SK-N-SH (cell line): ENCODE results near the gene SIX6. TPM values are rescaled to one million over a fixed set of nuclear protein-coding genes. Genes with fewer than 3 reads are reported as not detected.
A peak's percentile ranks its signal among the peaks of the same experiment; 100 is the strongest.

Experiments used
- CTCF ChIA-PET: fragments of 300-600, 350-600 bp; formaldehyde crosslinking; extraction: SDS; loops from one replicate; lab custom pipeline; 2021; lab: Yijun Ruan, JAX
- POLR2A ChIA-PET: fragments of 350-600 bp; sonication (Branson Sonifier 250); formaldehyde crosslinking; extraction: SDS; loops from one replicate; lab custom pipeline; 2020; ENCODE audit warnings: antibody characterized with exemption, inconsistent platforms; lab: Yijun Ruan, JAX
- DNase-seq: peaks from one replicate; pipeline ENCODE4 v3.0.0; 2012
- H2AFZ ChIP-seq: fragments of 200-600 bp; sonication (generic); 2 replicates; pipeline ENCODE4 v1.8.1; 2016; ENCODE audit warnings: antibody characterized with exemption, mild to moderate bottlenecking, low read depth
- H3F3A ChIP-seq: fragments of 200-600 bp; sonication (generic); replicated peaks from 2 replicates; pipeline ENCODE3; 2016; ENCODE audit warnings: antibody characterized with exemption, mild to moderate bottlenecking; ENCODE audit not compliant: insufficient read depth
- H3K27ac ChIP-seq, 2 experiments: fragments of 200-500 bp in 1 of 2; fragments of 200-600 bp in 1 of 2; sonication (Bioruptor generic) in 1 of 2; sonication (generic), shearing (Covaris generic) in 1 of 2; 2 replicates each; pipeline versions ENCODE4 v1.5.1 to v1.6.1; 2014 to 2016; ENCODE audit warnings: low read depth in 2 of 2, inconsistent platforms in 1 of 2, low read length in 1 of 2, mild to moderate bottlenecking in 1 of 2, mixed read lengths in 1 of 2
- H3K27me3 ChIP-seq: fragments of 200-600 bp; sonication (generic), shearing (Covaris generic); 2 replicates; pipeline ENCODE4 v1.6.1; 2016; ENCODE audit warnings: mixed run types; ENCODE audit not compliant: insufficient read depth
- H3K36me3 ChIP-seq, 2 experiments: fragments of 200-500 bp in 1 of 2; fragments of 200-600 bp in 1 of 2; sonication (Bioruptor generic) in 1 of 2; sonication (generic) in 1 of 2; replicated peaks in 1 of 2; 2 replicates each; pipeline versions ENCODE3 to v1.5.1; 2014 to 2016; ENCODE audit warnings: low read length in 1 of 2, mild to moderate bottlenecking in 1 of 2; ENCODE audit not compliant: insufficient read depth in 2 of 2, control insufficient read depth in 1 of 2
- H3K4me1 ChIP-seq, 2 experiments: fragments of 200-500 bp in 1 of 2; fragments of 200-600 bp in 1 of 2; sonication (Bioruptor generic) in 1 of 2; sonication (generic), shearing (Covaris generic) in 1 of 2; 2 replicates each; pipeline versions ENCODE4 v1.5.1 to v1.6.1; 2014 to 2016; ENCODE audit warnings: low read depth in 1 of 2, low read length in 1 of 2, mixed run types in 1 of 2; ENCODE audit not compliant: insufficient read depth in 2 of 2, control insufficient read depth in 1 of 2
- H3K4me2 ChIP-seq: fragments of 200-600 bp; sonication (generic), shearing (Covaris generic); 2 replicates; pipeline ENCODE4 v1.6.1; 2017; ENCODE audit warnings: mixed run types
- H3K4me3 ChIP-seq, 2 experiments: fragments of 200-500 bp in 1 of 2; fragments of 200-600 bp in 1 of 2; sonication (Bioruptor generic) in 1 of 2; sonication (generic), shearing (Covaris generic) in 1 of 2; 2 replicates each; pipeline versions ENCODE4 v1.5.1 to v1.8.1; 2014 to 2016; ENCODE audit warnings: low read depth in 2 of 2, inconsistent platforms in 1 of 2, low read length in 1 of 2, mild to moderate bottlenecking in 1 of 2, mixed read lengths in 1 of 2, moderate library complexity in 1 of 2
- H3K79me2 ChIP-seq: fragments of 200-600 bp; sonication (generic); 2 replicates; pipeline ENCODE4 v1.8.1; 2017; ENCODE audit warnings: mild to moderate bottlenecking; ENCODE audit not compliant: insufficient read depth
- H3K9ac ChIP-seq: fragments of 200-600 bp; sonication (generic); 2 replicates; pipeline ENCODE4 v1.6.1; 2017; ENCODE audit warnings: mixed run types
- H3K9me2 ChIP-seq: fragments of 200-600 bp; sonication (generic); 2 replicates; pipeline ENCODE4 v1.6.1; 2017; ENCODE audit warnings: mixed run types
- H3K9me3 ChIP-seq: fragments of 200-600 bp; sonication (generic); 2 replicates; pipeline ENCODE4 v1.6.1; 2017; ENCODE audit warnings: mixed run types, mild to moderate bottlenecking, moderate library complexity
- H4K20me1 ChIP-seq: fragments of 200-600 bp; sonication (generic); 2 replicates; pipeline ENCODE4 v1.6.1; 2017; ENCODE audit warnings: mild to moderate bottlenecking, mixed run types; ENCODE audit not compliant: insufficient read depth
- ELF1 ChIP-seq: IDR thresholded peaks from 2 replicates; pipeline ENCODE4 v1.4.0; 2012
- EZH2phosphoT487 ChIP-seq: fragments of 200-600 bp; sonication (generic); IDR thresholded peaks from 2 replicates; pipeline ENCODE4 v1.6.1; 2017; ENCODE audit warnings: low read depth, mixed run types, mild to moderate bottlenecking, antibody characterized with exemption, moderate library complexity, borderline replicate concordance
- FOSL2 ChIP-seq: IDR thresholded peaks from 2 replicates; pipeline ENCODE4 v1.4.0; 2012; ENCODE audit warnings: low read depth, mild to moderate bottlenecking, moderate library complexity, borderline replicate concordance
- GABPA ChIP-seq: IDR thresholded peaks from 2 replicates; pipeline ENCODE4 v1.4.0; 2012; ENCODE audit warnings: low read depth, mild to moderate bottlenecking
- IRF3 ChIP-seq: fragments of 150-350 bp; IDR thresholded peaks from 2 replicates; pipeline ENCODE4 v1.6.1; 2016; ENCODE audit warnings: mild to moderate bottlenecking, low read depth, low read length
- MXI1 ChIP-seq: IDR thresholded peaks from 2 replicates; pipeline ENCODE4 v1.6.1; 2012; ENCODE audit warnings: mild to moderate bottlenecking, low read depth, low read length, improper control_type of control experiment
- NFIC ChIP-seq: IDR thresholded peaks from 2 replicates; pipeline ENCODE4 v1.4.0; 2012; ENCODE audit warnings: borderline replicate concordance
- RAD21 ChIP-seq: IDR thresholded peaks from 2 replicates; pipeline ENCODE4 v1.6.1; 2012; ENCODE audit warnings: mild to moderate bottlenecking, low read length
- SMC3 ChIP-seq: IDR thresholded peaks from 2 replicates; pipeline ENCODE4 v1.6.1; 2012; ENCODE audit warnings: low read depth, low read length, improper control_type of control experiment
- TAF1 ChIP-seq: IDR thresholded peaks from 2 replicates; pipeline ENCODE4 v1.6.1; 2012; ENCODE audit warnings: low read depth, mild to moderate bottlenecking, low read length, moderate library complexity, borderline replicate concordance
- TCF12 ChIP-seq: IDR thresholded peaks from 2 replicates; pipeline ENCODE4 v1.4.0; 2012
- TEAD4 ChIP-seq: IDR thresholded peaks from 2 replicates; pipeline ENCODE4 v1.4.0; 2012; ENCODE audit warnings: mild to moderate bottlenecking, borderline replicate concordance; ENCODE audit not compliant: insufficient read depth
- USF1 ChIP-seq: IDR thresholded peaks from 2 replicates; pipeline ENCODE4 v1.4.0; 2012; ENCODE audit warnings: low read depth, borderline replicate concordance
- YY1 ChIP-seq: IDR thresholded peaks from 2 replicates; pipeline ENCODE4 v1.4.0; 2012; ENCODE audit warnings: low read depth, mild to moderate bottlenecking
- WGBS: methylation state at CpG from one replicate; pipeline ENCODE4 v1.1.6; 2017; ENCODE audit warnings: low lambda C conversion rate; 5-methylcytosine and 5-hydroxymethylcytosine counted together
- polyA plus RNA-seq, 3 experiments: library from polyadenylated mRNA; depleted of rRNA; stranded (reverse); fragments of >200 nt; gene quantifications; 2 replicates each; pipeline ENCODE4 v1.2.3, GENCODE V29; 2012
- TF ChIP-seq, protein P1 (sequence below): fragments of 150-350 bp; IDR thresholded peaks from 2 replicates; pipeline ENCODE4 v1.6.1; 2017; ENCODE audit warnings: antibody characterized with exemption, low read length, low read depth, borderline replicate concordance
- TF ChIP-seq, protein P2 (sequence below): fragments of 200-600 bp; sonication (generic); IDR thresholded peaks from 2 replicates; pipeline ENCODE4 v1.6.1; 2017; ENCODE audit warnings: antibody characterized with exemption, mild to moderate bottlenecking, moderate library complexity
- TF ChIP-seq, protein P3 (sequence below): IDR thresholded peaks from 2 replicates; pipeline ENCODE4 v1.6.1; 2012; ENCODE audit warnings: mild to moderate bottlenecking, low read depth, low read length, moderate library complexity

The SIX6 gene
- polyA plus RNA-seq, 1 of the 3 experiments (the other 2 are of a cell fraction) = not detected

- TF ChIP-seq RAD21 (no peak), USF1 (no peak), TCF12 (no peak), TEAD4 (no peak)
- Histone ChIP-seq H3K4me3 (peak overlapping the region in 1 of 2 experiments; percentile 6; a peak in 1 of 4 replicates), H3K4me1 (peaks cover 3 to 22% of the 10 kb centered on the region in 2 experiments; a peak in 1 of 4 replicates), H3K36me3 (no peaks in the 10 kb centered on the region), H3K9me3 (no peaks in the 10 kb centered on the region), H3K9ac (no peak overlapping the region), H3K4me2 (0 out of 2 replicates have a peak overlapping the region, but pooled peaks have one; percentile 15), H4K20me1 (no peaks in the 10 kb centered on the region), H3K9me2 (no peaks in the 10 kb centered on the region), H3K27ac (no peak overlapping the region), H3K79me2 (no peaks in the 10 kb centered on the region), H3F3A (no peaks in the 10 kb centered on the region), H2AFZ (no peak overlapping the region), H3K27me3 (peaks cover 92% of the 10 kb centered on the region)
- no peak for DNase-seq
- POLR2A ChIA-PET = no interaction called here
- CTCF ChIA-PET = interaction anchor here (1.3 to 4.8 kb wide), 2 partner anchors 51 to 160 kb away, joined by 4 to 17 read pairs; no protein-coding TSS in a partner anchor
- WGBS = 20% methylated on average over 22 of the region's 35 CpGs
Measured at GRCh38 chr14:60510254-60510950, 1.5 kb downstream of the SIX6 start.

DNA sequence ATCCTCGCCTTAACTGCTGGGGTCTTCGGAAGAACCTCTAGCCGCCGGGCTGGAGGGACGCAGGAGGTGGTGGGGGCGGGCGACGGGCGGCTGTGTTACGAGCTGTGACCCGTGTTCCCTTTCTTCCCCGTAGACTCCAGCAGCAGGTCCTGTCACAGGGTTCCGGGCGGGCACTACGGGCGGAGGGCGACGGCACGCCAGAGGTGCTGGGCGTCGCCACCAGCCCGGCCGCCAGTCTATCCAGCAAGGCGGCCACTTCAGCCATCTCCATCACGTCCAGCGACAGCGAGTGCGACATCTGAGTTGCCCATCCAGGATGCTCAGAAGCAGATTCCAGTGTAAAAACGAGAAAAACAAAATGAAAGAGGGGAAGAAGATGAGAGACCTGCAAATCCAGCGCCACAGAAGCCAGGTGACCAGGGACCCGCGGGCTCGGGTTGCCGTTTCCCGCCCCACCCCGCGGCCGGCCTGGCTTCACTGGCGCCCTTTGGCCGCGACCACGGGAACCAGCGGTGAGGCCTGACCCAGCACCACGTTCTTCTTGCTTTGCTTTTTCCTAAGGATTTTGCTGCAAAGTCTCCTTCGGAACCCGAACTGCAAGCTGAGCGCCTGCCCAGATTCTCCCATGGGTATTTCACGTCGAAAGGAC is 2.1 kb downstream of the SIX6 start:
- Histone ChIP-seq H3K4me2 (peak overlapping the region; percentile 28; the same call in 1 of the 2 replicates), H4K20me1 (no peaks in the 10 kb centered on the region), H2AFZ (no peak overlapping the region), H3K9me3 (no peaks in the 10 kb centered on the region), H3K27ac (no peak overlapping the region), H3F3A (no peaks in the 10 kb centered on the region), H3K9ac (no peak overlapping the region), H3K9me2 (no peaks in the 10 kb centered on the region), H3K36me3 (no peaks in the 10 kb centered on the region), H3K79me2 (no peaks in the 10 kb centered on the region), H3K4me3 (no peak overlapping the region; a peak in 1 of 4 replicates), H3K4me1 (peaks cover 3 to 22% of the 10 kb centered on the region in 2 experiments; a peak in 1 of 4 replicates), H3K27me3 (peaks cover 86% of the 10 kb centered on the region)
- CTCF ChIA-PET = interaction anchor here (1.3 kb wide), 1 partner anchor 161 kb away, joined by 4 read pairs; no protein-coding TSS in a partner anchor
- peak; percentile 52 for DNase-seq
- POLR2A ChIA-PET = no interaction called here
- 35% methylated on average over 35 of the region's 49 CpGs for WGBS
- no peak for TF ChIP-seq FOSL2
- TF ChIP-seq, protein P1, sequence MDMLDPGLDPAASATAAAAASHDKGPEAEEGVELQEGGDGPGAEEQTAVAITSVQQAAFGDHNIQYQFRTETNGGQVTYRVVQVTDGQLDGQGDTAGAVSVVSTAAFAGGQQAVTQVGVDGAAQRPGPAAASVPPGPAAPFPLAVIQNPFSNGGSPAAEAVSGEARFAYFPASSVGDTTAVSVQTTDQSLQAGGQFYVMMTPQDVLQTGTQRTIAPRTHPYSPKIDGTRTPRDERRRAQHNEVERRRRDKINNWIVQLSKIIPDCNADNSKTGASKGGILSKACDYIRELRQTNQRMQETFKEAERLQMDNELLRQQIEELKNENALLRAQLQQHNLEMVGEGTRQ = no peak
- no peak for TF ChIP-seq IRF3
- no peak for TF ChIP-seq EZH2phosphoT487
- no peak for TF ChIP-seq YY1
- no peak for TF ChIP-seq GABPA
- TF ChIP-seq, protein P2, sequence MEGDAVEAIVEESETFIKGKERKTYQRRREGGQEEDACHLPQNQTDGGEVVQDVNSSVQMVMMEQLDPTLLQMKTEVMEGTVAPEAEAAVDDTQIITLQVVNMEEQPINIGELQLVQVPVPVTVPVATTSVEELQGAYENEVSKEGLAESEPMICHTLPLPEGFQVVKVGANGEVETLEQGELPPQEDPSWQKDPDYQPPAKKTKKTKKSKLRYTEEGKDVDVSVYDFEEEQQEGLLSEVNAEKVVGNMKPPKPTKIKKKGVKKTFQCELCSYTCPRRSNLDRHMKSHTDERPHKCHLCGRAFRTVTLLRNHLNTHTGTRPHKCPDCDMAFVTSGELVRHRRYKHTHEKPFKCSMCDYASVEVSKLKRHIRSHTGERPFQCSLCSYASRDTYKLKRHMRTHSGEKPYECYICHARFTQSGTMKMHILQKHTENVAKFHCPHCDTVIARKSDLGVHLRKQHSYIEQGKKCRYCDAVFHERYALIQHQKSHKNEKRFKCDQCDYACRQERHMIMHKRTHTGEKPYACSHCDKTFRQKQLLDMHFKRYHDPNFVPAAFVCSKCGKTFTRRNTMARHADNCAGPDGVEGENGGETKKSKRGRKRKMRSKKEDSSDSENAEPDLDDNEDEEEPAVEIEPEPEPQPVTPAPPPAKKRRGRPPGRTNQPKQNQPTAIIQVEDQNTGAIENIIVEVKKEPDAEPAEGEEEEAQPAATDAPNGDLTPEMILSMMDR = no peak
- TF ChIP-seq MXI1 = no peak
- no peak for TF ChIP-seq TAF1
- TF ChIP-seq, protein P3, sequence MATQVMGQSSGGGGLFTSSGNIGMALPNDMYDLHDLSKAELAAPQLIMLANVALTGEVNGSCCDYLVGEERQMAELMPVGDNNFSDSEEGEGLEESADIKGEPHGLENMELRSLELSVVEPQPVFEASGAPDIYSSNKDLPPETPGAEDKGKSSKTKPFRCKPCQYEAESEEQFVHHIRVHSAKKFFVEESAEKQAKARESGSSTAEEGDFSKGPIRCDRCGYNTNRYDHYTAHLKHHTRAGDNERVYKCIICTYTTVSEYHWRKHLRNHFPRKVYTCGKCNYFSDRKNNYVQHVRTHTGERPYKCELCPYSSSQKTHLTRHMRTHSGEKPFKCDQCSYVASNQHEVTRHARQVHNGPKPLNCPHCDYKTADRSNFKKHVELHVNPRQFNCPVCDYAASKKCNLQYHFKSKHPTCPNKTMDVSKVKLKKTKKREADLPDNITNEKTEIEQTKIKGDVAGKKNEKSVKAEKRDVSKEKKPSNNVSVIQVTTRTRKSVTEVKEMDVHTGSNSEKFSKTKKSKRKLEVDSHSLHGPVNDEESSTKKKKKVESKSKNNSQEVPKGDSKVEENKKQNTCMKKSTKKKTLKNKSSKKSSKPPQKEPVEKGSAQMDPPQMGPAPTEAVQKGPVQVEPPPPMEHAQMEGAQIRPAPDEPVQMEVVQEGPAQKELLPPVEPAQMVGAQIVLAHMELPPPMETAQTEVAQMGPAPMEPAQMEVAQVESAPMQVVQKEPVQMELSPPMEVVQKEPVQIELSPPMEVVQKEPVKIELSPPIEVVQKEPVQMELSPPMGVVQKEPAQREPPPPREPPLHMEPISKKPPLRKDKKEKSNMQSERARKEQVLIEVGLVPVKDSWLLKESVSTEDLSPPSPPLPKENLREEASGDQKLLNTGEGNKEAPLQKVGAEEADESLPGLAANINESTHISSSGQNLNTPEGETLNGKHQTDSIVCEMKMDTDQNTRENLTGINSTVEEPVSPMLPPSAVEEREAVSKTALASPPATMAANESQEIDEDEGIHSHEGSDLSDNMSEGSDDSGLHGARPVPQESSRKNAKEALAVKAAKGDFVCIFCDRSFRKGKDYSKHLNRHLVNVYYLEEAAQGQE = no peak
- TF ChIP-seq SMC3 = no peak
- TF ChIP-seq NFIC = no peak
- no peak for TF ChIP-seq TEAD4
- TF ChIP-seq ELF1 = no peak
